Dermis blood vessel endothelial cell (primary cell): ENCODE measurements around the gene SLC7A6OS. TPM values are rescaled to one million over a fixed set of nuclear protein-coding genes. Genes with fewer than 3 reads are reported as not detected.

Experiments used
- DNase-seq: peaks from one replicate; pipeline ENCODE4 v3.0.0; 2010
- total RNA-seq: library from RNA; depleted of rRNA; stranded (reverse); fragments of >200 nt; gene quantifications from 2 replicates; pipeline ENCODE4 v1.2.3, GENCODE V29; 2014

The SLC7A6OS gene
- total RNA-seq, 1 donor from 2014 or later: 15.5 TPM

DNA sequence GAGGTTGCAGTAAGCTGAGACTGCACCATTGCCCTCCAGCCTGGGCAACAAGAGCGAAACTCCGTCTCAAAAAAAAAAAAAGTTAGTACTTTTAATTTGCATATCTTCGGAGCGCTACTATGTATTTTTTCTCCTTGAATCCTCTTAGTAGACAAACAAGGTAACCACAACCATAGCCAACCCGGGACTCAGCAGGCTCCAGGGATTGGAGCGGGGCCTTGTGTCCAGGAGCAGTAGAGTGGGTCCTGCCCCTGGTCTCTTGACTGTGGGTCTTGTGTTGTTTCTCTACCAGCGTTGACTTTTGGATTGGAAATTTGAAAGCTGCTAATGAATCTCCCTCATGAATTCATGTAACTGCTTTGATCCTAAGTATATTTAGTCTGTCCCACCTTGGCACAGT is 32.4 kb upstream of the SLC7A6OS start:
- DNase-seq: no peak

GRCh38 chr16:68342620-68343019 is 31.9 kb upstream of the SLC7A6OS start:
- DNase-seq: no peak

- no peak for DNase-seq
Measured at GRCh38 chr16:68339214-68339613, 28.5 kb upstream of the SLC7A6OS start.

GRCh38 chr16:68338326-68339119 is 27.8 kb upstream of the SLC7A6OS start:
- DNase-seq: no peak

DNA sequence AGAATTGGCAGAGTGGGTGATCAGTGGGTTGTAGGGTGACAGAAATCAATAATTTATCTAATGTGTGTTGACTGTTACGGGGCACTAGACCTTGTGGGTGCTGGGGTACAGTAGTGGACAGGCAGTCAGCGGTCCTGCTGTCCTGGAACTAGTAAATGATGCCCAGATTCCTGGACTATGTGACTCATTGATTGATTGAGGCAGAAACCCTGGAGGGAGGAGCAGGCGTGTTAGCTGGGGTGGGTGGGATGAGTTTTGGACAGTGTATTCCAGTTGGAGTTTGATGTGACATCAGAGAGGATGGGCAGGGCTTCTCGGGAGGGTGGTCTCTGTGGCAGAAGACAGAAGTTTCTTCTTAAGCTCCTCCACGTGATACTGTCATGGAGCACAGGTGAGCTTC is 24.4 kb upstream of the SLC7A6OS start:
- DNase-seq: no peak

GRCh38 chr16:68332411-68333121 is 21.8 kb upstream of the SLC7A6OS start:
- DNase-seq: peak; percentile 98

DNA sequence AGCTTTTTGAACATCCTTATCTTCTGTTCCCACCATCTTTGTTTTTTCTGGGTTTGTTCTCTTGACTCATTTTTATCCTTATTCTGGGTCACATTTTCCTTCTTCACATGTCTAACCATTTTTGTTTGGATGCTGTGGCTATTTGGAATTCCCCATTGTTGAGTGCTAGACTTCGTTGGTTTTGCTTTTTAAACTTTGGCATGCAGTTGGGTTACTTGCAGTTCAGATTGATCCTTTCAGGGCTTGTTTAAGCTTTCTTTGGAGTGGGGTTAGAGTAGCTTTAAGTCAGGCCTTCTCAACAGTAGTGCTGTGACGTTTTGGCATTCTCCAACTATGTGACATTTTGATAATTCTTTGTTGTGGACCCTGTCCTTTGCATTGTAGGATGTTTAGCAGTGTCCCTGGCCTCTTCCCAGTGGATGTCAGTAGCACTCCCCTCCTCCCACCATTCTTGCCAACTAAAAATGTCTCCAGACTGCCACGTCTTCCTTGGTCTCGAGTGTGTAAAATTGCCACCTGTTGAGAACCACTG is 21.2 kb upstream of the SLC7A6OS start:
- no peak for DNase-seq

GRCh38 chr16:68328860-68329390 is 18.2 kb upstream of the SLC7A6OS start:
- DNase-seq: no peak

GRCh38 chr16:68328151-68328859 is 17.6 kb upstream of the SLC7A6OS start:
- DNase-seq: peak; percentile 94

DNA sequence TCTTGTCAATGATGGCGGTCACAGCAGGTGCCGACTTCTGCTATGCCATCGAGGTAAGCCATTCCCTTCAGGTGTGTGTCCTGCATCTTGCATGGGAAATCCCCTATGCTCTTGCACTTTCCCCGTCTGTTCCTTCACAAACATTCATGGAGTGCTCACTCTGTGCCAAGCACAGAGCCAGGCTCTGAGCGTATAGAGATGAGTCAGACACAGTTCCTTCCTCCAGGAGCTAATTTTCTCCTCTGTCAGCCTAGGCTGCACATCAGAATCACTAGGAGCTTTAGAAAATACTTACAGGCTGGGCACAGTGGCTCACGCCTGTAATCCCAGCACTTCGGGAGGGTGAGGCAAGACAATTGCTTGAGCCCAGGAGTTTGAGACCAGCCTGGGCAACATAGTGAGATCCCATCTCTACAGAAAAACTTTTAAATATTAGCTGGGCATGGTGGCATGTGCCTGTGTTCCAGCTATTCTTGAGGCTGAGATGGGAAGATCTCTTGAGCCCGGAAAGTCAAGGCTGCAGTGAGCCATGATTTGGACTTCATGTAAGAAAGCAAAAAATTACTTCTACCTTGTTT is 14.1 kb upstream of the SLC7A6OS start:
- DNase-seq: peak; percentile 81

- DNase-seq: no peak
Measured at GRCh38 chr16:68324336-68324735, 13.6 kb upstream of the SLC7A6OS start.

- no peak for DNase-seq
Measured at GRCh38 chr16:68319185-68319908, 8.6 kb upstream of the SLC7A6OS start.

- DNase-seq: no peak
Measured at GRCh38 chr16:68313116-68313515, 2.4 kb upstream of the SLC7A6OS start.

GRCh38 chr16:68310437-68310773 is 341 bp downstream of the SLC7A6OS start:
- DNase-seq: no peak

DNA sequence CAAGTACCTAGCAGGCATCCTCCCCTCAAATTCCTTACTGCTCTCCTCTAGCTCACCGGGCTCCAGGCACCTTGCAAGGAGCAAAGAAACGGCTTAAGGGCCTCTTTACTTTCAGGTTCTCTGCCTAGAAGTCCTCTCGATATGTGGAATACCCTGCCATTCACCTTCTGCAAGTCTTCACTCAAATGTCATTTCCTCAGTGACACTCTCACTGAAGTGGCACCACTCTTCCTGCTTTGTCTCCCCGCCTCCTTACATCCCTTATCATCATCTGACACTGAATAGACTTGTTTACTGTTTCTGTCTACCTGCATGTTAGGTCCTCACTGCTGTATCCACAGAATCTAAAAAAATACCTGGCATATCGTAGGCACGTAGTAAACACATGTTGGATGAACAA is 947 bp downstream of the SLC7A6OS start:
- no peak for DNase-seq

DNA sequence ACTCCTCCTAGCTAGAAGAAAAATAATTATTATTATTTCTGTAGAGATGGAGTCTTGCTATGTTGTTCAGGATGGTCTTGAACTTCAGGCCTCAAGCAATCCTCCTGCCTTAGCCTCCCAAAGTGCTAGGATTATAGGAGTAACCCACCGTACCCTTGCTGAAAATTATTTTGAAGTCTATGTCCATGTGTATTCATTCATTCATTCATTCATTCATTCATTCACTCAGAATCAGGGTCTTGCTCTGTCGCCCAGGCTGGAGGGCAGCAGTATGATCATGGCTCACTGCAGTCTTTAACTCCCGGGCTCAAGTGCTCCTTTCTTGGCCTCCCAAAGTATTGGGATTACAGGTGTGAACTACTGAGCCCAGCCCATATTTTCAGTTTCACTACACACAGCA is 4.1 kb downstream of the SLC7A6OS start:
- DNase-seq: no peak

- no peak for DNase-seq
Measured at GRCh38 chr16:68300734-68301459, 9.8 kb downstream of the SLC7A6OS start.

GRCh38 chr16:68299571-68300453 is 10.9 kb downstream of the SLC7A6OS start:
- no peak for DNase-seq

DNA sequence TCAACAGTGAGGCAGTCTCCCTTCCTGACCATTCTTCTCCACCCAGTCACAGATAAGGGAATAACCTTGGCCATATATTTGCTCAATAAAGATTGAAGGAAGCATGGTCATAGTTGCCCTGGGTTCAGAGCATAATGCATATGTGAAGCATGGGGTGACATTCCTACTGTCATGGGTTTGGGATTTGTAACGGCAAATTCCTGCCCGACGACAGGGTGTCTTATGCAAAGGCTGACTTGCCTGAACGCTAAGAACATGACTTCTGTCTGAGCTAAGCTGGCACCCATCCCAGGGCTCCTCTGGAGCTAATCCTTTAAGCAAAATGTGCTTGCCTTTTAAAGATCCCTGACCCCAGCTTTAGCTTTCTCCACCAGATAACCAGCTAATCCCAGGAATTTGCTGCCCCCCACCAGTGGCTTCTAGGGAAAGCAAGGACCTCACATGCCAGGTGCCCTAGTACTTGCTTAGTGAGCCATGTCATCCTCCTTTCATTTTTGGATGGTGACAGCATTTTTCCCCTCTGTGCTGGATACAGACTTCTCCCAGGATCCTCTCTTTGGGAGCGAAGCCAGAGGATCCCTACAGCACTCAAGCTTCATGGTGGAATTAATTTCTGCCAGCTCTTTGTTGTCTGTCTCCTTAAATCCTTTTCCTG is 11.7 kb downstream of the SLC7A6OS start:
- peak; percentile 10 for DNase-seq

GRCh38 chr16:68298312-68298711 is 12.4 kb downstream of the SLC7A6OS start:
- DNase-seq: no peak
